Upper lobe of left lung (tissue), 4 donors: ENCODE results near the gene DCAF12L1.

Experiments used
- CTCF ChIP-seq, 6 experiments: fragments of 450-650 bp in 4 of 6; fragments of 200-600 bp in 2 of 6; sonication (generic) in 2 of 6; IDR thresholded peaks; one replicate each; pipeline ENCODE4 v1.5.1; 2016 to 2019; ENCODE audit warnings: antibody characterized with exemption in 6 of 6
- POLR2A ChIP-seq, 4 donors: fragments of 450-650 bp; IDR thresholded peaks; one replicate each; pipeline ENCODE4 v1.5.1; 2016 to 2017; ENCODE audit warnings: antibody characterized with exemption in 4 of 4, mild to moderate bottlenecking in 2 of 4
- POLR2AphosphoS5 ChIP-seq, 2 donors: sonication (generic); formaldehyde crosslinking; IDR thresholded peaks; one replicate each; pipeline ENCODE4 v1.5.1; 2017; ENCODE audit warnings: antibody characterized with exemption in 2 of 2

- TF ChIP-seq POLR2A (IDR thresholded peaks at IDR 0.05) (no peak), CTCF (IDR thresholded peaks at IDR 0.05) (no peak), POLR2AphosphoS5 (IDR thresholded peaks at IDR 0.05) (no peak)
These were observed 1.8 kb downstream of the DCAF12L1 start for GRCh38 chrX:126550816-126551215.
